Stimulated activated CD8-positive, alpha-beta memory T cell treated with anti-CD3 and anti-CD28 coated beads, Interleukin-4, amount 100 ng/mL, for 24 hours (primary cell): Measurements from ENCODE around the gene ROBO4.

Experiments used
- DNase-seq: peaks from one replicate; pipeline ENCODE4 v3.0.0-alpha.2; 2020; ENCODE audit warnings: low read depth

Gene ROBO4

DNA sequence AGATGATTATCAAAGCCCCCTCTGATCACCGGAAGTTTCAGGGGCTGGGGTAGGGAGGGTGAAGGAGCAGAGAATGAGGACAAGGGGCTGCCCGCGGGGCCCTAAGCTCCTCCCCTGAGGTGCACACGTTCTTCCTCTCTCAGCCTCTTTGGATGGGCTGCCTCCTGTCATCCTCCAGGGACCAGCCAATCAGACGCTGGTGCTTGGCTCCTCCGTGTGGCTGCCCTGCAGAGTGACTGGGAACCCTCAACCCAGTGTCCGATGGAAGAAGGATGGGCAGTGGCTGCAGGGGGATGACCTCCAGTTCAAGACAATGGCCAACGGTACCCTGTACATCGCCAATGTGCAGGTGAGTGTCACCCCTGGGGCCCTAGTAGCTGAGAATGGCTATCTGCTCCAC is 24.9 kb downstream of the ROBO4 start:
- DNase-seq: no peak

DNA sequence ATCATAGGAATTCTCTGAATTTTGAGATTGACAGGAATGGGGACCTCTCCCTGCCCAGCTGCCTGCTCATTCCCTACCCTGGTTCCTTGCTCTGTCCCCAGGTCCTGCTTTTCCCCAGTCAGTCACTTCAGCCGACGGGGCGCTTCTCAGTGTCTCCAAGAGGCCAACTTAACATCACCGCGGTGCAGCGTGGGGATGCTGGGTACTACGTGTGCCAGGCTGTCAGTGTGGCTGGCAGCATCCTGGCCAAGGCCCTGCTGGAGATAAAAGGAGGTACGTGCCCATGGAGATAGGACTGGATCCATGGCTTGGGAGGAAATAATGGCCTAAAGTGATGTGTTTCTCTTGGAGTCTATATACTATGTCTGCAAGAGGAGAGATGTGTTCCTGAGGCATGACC is 25.4 kb downstream of the ROBO4 start:
- no peak for DNase-seq

DNA sequence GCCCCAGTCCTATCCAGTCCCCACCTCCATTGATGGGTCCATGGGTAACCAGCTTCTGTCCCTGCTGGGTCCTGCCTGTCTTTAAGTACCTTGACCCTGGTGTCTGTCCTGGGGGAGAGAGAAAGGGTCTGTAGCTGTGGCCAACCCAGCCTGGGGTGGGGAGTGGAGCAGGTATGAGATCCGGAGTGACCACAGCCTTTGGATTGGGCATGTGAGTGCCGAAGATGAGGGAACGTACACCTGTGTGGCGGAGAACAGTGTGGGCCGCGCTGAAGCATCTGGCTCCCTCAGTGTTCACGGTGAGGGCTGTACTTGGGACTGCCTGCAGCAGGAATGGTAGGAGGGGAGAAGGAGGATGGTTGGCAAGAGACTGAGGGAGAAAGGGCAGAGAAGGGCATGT is 27.2 kb downstream of the ROBO4 start:
- DNase-seq: no peak

DNA sequence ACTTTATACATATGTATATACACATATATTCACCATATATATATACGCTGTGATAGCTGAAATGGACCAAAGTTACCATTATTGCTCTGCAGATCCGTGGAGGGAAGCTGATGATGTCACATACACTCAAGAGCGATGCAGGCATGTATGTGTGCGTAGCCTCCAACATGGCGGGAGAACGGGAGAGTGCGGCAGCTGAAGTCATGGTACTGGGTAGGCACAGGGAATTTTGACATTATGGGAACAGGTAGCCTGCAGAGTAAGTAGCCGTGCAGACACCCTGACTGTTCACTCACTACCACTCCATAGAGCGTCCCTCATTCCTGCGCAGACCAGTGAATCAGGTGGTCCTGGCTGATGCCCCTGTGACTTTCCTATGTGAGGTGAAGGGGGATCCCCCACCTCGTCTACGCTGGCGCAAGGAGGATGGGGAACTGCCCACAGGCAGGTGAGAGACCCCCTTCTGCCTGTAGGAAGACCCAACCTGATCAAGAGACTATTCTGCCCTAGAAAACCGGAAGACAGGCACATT is 27.7 kb downstream of the ROBO4 start:
- DNase-seq: no peak

DNA sequence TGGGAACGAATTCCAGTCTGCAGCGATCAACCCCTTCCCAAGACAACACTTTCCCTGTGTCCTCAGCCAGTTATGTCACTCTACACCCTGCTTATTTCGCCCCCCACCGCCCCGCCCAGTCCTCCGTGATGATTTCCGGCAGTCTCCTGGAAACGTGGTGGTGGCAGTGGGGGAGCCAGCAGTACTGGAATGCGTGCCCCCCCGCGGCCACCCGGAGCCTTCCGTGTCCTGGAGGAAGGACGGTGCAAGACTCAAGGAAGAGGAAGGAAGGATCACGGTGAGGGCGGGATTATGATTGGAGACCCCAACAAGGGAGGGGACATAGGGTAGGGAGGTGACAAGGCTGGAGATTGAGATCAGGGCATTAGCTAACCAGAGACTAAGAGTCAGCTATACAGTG is 28.3 kb downstream of the ROBO4 start:
- DNase-seq: no peak

DNA sequence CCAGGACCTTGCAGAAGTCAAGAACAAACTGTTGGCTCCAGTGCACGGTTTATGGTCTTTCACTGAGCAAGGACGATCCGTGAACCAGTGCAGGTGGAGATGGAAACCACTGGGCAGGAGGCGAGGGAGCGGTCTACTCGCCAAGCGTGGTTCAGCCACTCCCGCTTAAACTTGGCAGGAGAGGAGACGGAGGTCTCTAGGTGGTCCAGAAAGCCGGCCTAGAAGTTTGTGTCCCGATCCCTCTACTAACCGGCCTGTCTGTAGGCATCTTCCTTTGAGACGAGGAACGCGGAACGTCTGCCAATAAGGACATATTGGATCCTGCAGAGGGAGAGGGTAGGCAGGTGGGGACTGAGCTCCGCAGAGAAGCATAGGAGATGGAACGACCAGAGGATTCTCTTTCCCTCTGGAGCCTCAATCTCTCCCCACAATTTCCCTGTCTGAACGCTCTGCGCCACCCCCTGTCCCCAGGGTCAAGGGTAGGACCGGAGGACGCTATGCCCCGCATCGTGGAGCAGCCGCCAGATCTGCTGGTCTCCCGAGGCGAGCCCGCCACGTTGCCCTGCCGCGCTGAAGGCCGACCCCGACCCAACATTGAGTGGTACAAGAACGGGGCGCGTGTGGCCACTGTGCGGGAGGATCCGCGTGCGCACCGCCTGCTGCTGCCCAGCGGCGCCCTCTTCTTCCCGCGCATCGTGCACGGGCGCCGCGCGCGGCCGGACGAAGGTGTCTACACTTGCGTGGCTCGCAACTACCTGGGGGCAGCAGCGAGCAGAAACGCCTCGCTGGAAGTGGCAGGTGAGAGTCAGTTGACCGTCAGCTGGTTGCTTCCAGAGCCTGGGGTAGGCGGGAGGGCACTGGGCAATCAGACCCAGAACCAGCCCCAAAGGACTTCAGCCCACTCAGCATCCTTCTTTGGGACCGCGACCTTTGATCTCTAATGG is 29.1 kb downstream of the ROBO4 start:
- DNase-seq: no peak

DNA sequence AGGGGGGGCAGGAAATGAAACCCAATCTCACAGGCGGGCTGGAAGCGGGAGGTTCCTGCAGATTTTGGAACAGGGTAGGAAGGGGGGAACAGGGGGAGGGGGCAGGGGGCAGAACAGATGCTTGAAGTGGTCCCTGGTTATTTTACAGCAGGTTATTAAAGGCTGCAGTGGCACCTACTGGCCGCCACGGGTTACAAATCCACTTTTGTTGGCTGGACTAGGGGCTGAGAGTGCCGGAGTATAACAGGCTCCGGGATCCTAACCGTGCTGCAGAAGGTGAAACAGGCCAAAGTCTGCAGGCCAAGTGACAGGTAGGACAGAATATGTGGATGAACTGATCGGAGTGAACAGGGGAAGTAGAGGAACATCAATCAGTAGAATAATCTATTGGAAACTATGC is 30.0 kb downstream of the ROBO4 start:
- DNase-seq: no peak

DNA sequence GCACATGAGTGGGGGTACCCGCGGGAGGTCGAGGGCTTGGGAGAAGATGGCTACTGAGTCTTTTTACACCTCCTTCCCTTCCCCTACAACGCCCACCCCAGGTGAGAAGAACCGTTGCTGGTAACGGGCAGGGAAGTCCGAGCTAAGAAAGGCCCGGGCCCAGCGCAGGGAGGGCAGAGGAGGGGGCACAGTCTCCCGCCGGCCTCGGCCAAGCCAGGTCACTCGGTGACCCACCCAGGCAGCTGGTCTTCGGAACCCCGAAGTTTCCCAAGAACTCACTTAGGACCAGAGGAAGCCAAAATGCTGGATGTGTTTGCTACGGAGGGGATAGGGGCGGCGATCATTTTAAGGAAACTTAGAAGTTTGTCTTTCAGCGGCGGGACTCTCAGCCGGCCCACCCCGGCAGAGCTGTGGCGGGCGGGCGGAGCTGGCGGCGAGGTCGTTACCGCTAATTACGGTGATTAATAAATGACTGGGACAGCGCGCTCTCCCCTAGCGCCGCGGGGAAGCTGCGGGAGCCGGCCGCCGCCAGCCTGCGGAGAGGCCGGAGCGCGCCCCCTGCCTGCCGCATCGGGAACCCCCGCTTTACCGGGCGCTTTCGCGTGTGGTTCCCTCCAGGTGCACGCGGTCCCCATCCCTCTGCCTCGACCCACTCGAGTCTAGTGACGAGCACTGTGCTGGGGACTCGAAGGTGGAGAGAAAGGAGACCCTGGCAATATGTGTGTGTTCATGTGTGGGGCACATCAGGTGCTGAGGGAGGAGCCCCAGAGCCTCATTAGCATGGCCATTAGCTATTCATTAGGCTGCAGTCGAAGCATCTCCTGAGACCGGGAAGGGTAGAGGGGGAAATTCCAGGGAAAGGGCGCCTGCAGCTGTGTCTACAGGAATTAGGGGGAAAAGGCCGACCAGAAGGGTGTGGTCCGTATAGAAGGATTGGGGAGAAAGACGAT is 31.5 kb downstream of the ROBO4 start:
- DNase-seq: peak; percentile 19

DNA sequence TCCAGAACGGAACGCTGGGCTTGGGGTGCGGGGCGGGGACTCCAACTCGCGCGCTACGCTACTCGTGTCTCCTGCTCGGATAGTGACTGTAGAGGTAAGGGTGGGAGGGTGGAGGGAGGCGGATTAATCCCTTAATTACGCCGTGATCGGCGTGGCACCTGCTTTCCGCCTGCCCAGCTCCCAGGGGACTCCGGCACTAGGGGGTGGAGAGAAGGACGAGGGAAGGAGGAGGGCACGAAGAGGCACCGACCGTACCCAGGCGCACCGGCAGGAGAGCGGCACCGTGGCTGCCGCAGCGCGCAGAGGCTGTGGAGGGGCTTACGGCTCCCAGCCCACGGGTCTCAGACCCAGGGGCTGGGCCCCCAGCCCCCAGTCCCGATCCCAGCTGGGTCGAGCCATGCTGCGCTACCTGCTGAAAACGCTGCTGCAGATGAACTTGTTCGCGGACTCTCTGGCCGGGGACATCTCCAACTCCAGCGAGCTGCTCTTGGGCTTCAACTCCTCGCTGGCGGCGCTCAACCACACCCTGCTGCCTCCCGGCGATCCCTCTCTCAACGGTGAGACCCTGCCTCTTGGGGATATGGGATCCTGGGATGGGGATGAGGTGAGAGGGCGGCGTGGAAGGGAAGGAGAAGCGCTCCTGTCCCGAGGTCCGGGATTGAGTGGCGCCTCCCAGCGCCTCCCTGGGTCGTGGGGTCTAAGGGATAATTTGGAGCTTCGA is 32.3 kb downstream of the ROBO4 start, which contains the start of gene ROBO3:
Gene ROBO3 (plus strand): TSS at position 252 of the 721 bp plus-strand sequence. CDS start 146 bp downstream, at position 398.
- DNase-seq: no peak

DNA sequence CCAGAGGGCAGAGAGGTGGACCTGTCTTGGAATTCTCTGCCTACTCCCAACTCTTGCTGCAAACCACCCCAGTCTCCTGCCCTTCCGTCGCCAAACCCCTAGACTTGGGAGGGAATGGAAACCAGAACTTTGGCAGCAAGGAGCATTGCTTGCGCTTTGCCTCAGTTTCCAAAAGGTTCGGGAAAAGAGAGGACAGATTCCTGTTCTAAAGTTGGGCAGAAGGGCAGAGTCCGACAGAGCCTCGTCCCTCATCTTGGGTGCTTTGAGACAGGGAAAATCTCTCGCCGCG is 32.8 kb downstream of the ROBO4 start:
- DNase-seq: no peak

DNA sequence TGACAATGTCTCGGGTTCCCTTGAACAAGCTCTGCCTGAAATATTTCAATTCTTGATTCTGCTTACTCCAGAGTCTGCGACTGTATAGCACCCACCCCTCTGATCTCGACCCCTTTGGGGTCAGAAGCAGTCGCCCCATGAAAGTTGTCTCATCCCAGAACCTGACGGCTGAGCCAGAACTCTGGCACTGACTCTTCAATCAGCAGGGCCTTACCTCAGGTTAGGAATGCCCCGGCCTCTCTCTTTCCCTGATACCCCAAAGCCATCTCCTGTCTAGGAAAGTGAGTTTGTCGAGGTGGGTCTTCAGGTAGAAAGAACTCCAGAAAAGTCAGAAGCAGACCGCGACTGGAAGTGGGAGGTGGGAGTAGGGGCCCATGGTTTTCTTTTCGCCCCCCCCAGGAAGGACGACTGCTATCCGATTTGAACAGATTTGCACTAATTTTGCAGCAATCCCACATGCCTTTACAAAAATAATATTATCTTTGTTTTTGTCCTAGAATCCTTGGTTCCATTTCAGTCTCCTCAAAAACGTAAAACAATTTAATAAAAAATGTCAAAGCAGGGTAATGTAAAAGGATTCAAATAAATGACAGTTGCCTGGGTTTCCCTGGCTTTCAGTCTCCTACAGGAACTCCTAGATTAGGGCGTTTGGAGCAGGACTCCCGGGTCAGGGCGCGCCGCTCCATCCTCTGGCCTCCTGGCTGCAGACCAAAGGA is 33.3 kb downstream of the ROBO4 start:
- DNase-seq: no peak

DNA sequence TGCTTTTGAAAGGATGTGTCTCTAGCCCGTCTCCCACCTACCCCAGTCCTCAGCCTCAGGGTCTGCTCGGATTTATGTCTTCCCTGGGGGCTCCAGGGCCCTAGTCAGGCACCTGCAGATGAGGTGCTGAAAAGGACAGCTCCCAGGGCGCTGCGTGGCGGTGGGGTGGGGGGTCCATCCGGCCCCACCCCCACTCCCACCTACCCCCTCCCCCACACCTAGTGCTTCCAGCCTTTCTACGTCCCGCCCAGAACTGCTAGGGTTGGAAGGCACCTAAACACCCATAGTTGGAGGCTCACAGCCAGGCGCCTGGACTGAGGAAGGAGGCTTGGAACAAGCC is 33.9 kb downstream of the ROBO4 start:
- DNase-seq: no peak

DNA sequence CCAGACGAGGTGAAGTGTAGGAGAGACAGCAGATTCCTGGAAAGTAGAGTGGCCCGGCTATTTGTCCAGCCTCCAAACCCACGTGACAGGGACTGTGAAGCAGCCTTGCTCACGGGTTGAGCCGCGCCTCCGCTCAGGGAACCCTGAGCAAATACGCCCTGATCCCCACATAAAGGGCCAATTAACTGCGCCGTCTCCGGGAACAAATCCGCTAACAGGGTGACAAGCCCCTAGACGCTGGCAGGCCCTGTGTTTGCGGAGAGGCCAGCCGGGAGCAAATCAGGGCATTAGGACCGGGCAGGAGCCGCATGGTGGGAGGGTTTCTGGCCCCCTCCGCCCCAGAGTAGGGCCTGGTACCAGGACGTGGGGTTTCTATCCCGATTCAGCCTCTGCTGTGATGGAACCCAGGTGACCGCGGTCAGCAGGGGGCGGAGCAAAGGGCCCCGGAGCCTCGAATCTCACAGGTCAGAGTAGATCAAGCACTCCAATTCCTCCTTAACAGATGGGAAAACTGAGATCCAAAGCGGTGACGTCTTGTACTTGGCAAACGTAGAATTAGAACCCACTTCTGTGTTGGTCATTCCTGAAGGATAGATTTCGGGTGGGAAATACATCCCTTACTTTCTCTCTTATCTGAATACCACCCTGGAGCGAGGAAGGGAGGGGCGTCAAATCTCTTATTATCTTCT is 34.4 kb downstream of the ROBO4 start:
- no peak for DNase-seq

DNA sequence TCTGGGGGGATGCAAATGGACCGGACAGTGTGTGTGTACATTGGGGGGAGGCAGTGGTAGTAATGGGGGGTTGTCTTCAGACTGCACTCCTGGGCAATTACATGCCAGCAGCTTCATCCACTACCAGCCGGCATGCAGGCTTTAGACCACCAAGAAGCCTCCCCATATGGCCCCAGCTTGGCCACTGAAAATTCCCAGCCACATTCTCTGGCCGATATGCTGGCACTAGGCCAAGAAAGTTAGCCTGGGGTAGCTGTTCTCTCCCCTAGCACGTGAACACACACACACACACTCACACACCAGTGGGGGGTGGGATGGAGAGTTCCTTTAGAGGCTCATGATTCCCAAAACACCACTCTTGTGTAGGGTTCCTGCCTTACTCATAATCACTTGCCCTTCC is 36.0 kb downstream of the ROBO4 start:
- no peak for DNase-seq

DNA sequence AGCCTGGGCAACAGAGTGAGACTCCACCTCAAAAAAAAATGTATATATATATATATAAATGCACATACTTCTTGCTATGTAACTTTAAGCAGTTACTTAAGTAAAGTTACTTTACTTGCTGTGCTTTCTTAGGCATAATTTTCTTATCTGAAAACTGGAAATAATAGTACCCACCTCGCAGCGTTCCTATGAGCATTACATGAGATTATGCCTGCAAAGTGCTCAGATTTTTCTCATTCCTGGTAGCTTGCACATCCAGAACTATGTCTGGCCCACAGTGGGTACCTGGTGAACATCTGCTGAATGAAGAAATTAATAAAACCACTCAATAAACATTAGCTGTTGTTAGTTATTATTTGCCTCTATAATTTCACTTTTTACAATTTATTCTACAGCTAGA is 38.5 kb downstream of the ROBO4 start:
- no peak for DNase-seq

DNA sequence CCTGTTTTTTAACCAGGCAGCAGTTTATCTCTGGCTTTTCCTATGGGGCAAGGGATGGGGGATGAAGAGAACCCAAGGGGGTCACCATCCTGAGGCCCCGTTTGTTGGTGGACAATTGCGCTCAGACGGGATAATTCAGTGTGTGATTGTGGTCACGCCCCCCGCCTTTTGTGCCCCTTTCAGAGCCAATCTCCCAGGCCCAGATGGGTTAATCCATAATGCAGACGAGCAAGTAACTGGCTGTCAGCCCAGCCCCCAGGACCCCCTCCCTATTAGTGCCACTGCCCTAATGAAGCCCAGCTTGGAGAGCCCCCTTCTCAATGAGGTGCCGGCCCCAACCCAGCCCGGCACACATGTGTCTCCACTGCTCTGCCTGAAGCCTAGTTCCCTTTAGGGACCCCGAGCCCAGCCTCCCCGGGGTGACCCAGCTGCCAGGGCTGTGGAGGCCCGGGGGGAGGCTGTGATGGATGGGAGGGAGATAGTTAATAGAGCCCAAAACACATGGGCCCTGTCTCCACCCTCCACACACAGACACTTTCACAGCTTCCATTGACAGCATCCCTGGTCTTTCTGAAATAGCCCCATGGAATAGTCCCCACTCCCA is 51.5 kb downstream of the ROBO4 start:
- DNase-seq: no peak

DNA sequence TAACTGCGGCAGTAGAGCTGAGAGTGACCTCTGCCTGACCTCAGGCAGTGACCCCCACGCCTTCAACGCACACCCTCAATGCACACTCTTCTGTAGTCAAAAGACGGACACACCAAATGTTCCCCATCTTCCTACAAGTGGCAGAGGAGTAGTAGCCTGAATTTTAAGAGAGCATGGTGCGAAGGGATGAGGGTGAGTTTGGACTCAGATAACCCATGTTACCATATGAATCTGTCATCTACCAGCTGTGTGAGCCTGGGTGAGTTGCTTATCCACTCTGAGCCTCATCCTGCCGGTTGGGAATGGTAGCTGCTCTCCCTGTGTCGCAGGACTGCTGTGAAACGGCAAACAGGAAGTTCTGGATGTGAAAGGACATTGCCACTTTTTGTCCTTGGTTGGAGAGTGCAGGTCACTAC is 53.0 kb downstream of the ROBO4 start:
- DNase-seq: no peak

DNA sequence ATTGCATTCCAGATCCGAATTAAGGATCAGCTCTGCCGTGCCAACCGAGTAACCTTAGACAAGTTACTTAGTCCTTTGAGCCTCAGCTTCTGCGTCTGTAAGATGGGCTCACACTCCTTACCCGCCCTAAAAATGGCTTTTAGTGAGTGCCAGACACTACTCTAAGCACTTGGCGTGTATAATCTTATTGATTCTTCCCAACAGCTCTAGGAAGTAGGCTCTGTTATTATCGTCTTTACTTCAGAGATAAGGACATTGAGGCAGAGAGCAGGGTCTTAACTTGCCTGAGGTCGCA is 54.1 kb downstream of the ROBO4 start:
- DNase-seq: no peak

DNA sequence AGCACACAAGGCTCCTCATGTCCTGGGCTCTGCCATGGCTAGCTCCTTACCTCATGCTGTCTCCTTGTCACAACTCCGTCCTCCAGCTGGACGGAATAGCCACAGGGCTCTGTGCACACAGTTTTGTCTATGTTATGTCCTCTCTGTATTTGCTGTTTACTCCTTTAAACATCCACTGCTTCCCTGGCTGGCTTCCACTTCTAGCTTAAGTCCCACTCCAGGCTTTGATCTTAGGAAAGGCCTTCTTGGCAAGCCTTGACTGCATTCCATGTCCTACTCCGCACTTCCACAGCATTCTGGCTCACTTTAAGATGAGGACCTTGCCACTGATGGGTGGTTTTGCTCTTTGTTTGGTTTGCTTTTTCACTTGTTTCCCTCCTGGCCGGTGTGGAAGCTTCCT is 55.4 kb downstream of the ROBO4 start:
- DNase-seq: no peak

DNA sequence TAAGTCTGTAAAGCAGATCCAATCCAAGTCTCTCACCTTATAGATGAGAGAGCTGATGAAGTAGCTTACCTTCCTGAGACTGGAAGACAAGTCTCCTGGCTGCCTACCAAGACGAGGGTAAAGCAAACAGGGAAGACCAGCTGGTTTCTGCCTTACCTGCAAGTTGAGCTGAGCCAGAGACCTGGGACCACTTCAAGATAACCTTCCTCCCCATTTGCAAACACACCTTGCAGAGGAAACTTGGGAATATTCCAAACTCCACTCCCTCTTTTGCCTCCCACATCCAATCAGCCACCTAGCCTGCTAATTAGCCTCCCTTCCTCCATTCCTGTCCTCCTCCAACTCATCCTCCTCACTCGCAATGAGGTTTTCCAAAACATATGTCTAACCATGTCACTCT is 55.8 kb downstream of the ROBO4 start:
- DNase-seq: no peak

DNA sequence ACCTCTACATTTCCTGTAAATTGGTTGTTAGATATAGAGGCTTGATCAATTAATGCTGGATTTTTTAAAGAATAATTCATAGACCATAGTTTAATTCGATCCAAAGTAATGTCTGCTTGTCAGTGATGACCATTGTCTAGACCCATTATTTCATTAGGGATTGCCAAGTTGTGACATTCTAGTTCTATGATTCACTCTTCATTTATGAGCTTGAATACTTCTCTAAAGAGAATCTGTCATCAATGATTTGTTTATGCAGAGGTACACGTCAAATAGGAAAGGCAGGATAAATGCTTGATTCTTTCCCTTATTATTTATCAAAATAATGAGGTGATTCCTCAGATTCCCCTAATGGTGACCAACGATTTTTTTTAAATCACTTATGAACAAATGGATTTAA is 56.5 kb downstream of the ROBO4 start:
- no peak for DNase-seq
